22Rv1 (cell line): Measurements from ENCODE around the gene MBP.
"Not testable (repeated sequence)": the region's sequence is repeated elsewhere in the genome, so short reads cannot be mapped to it uniquely, and the experiment has no call there.

Source experiments
- H3K27ac ChIP-seq: fragments of 450-650 bp; 2 replicates; pipeline ENCODE4 v1.5.1; 2017
- ZFX ChIP-seq: fragments of 450-650 bp; IDR thresholded peaks from 2 replicates; pipeline ENCODE4 v1.6.1; 2017; ENCODE audit warnings: antibody characterized with exemption, borderline replicate concordance
- TF ChIP-seq, protein P1 (sequence below): fragments of 450-650 bp; IDR thresholded peaks from 2 replicates; pipeline ENCODE4 v1.5.1; 2017; ENCODE audit warnings: mild to moderate bottlenecking

MBP gene

DNA sequence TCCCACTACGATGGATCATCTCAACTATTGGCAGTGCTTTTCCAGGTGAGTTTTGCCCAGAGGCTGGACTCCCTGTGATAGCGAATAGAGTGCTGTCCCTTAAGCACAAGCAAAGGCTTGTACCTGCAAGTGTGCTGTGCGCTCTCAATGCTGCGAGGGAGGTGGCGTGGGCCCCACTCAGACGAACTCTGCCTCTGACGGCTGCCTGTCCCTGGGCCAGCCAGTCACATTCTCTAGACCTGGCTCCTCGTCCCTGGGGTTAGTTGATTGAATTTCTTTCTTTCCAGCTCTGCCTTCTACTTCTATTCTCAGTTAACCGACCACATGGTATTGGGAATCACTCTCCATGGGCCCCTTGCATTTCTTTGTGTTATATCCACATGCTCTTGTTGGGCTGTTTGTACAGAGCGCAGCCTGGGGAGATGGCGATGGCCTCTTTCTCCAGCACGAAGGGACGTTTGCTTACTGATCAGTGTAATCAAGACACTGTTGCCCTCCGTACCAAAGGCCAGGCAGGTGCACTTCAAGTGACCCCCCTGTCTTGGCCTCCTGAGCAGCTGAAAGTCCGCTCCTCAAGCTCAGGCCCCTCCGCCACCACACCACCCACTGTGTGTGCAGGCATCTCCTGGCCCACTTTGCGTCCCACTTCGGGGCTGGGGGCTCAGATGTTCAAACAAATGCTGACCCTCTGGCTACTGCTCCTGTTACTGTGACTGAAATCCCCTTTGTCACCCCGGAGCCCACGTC lies 158.9 kb downstream of the MBP start:
- no peak for TF ChIP-seq ZFX
- TF ChIP-seq, protein P1, sequence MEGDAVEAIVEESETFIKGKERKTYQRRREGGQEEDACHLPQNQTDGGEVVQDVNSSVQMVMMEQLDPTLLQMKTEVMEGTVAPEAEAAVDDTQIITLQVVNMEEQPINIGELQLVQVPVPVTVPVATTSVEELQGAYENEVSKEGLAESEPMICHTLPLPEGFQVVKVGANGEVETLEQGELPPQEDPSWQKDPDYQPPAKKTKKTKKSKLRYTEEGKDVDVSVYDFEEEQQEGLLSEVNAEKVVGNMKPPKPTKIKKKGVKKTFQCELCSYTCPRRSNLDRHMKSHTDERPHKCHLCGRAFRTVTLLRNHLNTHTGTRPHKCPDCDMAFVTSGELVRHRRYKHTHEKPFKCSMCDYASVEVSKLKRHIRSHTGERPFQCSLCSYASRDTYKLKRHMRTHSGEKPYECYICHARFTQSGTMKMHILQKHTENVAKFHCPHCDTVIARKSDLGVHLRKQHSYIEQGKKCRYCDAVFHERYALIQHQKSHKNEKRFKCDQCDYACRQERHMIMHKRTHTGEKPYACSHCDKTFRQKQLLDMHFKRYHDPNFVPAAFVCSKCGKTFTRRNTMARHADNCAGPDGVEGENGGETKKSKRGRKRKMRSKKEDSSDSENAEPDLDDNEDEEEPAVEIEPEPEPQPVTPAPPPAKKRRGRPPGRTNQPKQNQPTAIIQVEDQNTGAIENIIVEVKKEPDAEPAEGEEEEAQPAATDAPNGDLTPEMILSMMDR = no peak
- H3K27ac ChIP-seq = no peak overlapping the region

DNA sequence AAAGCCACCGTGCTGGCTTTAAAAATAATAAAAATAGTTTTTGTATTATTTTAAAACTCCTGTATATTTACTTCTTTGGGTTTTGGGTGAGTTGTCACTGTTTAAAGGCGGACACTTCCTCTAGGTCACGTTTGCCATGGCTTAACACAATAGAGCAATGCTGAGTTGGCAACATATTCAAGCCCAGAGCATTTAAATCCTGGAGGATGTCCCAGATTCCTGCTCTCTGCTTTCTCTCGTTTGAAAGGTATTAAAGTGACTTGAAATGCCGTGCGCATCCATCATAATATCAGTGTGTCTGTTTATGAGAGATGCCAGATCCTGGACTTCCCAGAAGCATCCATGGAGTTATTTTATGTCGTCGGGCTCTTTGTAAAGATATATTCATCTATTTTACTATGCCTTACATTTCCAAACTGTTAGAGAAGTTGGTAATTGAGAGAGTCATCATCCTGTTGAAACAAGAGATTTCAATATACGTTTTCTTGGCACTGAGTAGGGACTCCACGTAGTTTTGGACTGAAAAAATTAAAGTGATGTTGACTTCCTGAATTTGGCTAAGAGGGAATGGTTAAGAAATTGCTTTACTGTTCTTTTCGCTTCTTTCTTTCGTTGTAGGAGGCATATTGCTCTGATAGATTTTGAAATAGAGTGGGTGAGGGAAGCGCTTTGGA lies 159.6 kb downstream of the MBP start:
- H3K27ac ChIP-seq = no peak overlapping the region
- TF ChIP-seq, protein P1 = no peak
- no peak for TF ChIP-seq ZFX

GRCh38 chr18:76972241-76972640 lies 160.3 kb downstream of the MBP start:
- no peak overlapping the region for H3K27ac ChIP-seq

GRCh38 chr18:76970770-76971559 lies 161.6 kb downstream of the MBP start:
- TF ChIP-seq ZFX = no peak
- TF ChIP-seq, protein P1 = no peak

More at GRCh38 chr18:76972241-76972640, 160.3 kb downstream of the MBP start:
- TF ChIP-seq, protein P1 = no peak
- TF ChIP-seq ZFX = no peak

GRCh38 chr18:76967721-76968472 lies 164.7 kb downstream of the MBP start:
- no peak for TF ChIP-seq ZFX
- TF ChIP-seq, protein P1 = no peak
- H3K27ac ChIP-seq = no peak overlapping the region

More at GRCh38 chr18:76970770-76971559, 161.6 kb downstream of the MBP start:
- H3K27ac ChIP-seq = no peak overlapping the region

- not testable (repeated sequence) for H3K27ac ChIP-seq
Measured at GRCh38 chr18:76967299-76967698, 165.3 kb downstream of the MBP start.

DNA sequence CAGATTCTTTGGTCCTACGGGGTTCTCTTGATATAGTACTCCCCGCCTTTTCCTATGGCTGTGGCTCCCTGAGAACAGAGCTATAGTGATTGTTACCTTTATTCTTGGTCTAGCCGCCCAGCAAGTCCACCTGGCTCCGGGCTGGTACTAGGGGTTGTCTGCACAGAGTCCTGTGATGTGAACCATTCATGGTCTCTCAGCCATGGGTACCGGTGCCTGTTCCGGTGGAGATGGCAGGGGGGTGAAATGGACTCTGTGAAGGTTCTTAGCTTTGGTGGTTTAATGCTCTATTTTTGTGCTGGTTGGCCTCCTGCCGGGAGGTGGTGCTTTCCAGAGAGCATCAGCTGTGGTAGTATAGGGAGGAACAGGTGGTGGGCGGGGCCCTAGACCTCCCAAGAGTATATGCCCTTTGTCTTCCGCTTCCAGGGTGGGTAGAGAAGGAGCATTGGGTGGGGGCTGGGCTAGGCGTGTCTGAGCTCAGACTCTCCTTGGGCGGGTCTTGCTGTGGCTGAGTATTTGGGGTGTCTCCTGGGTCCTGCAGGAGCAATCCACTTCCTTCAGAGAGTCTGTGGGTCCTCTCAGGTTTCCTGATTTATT lies 166.9 kb downstream of the MBP start:
- H3K27ac ChIP-seq = not testable (repeated sequence)
